Peyer's patch (tissue), 4 donors: Measurements from ENCODE around the gene GSC2.

Experiments
- CTCF ChIP-seq, 6 experiments: fragments of 450-650 bp in 4 of 6; fragments of 200-600 bp in 2 of 6; sonication (generic) in 1 of 6; IDR thresholded peaks; one replicate each; pipeline ENCODE4 v1.5.1; 2017 to 2019; ENCODE audit warnings: antibody characterized with exemption in 6 of 6, mild to moderate bottlenecking in 3 of 6, moderate library complexity in 1 of 6
- POLR2A ChIP-seq, 2 donors: fragments of 450-650 bp; IDR thresholded peaks; one replicate each; pipeline ENCODE4 v1.5.1; 2017; ENCODE audit warnings: antibody characterized with exemption in 2 of 2, mild to moderate bottlenecking in 2 of 2, moderate library complexity in 2 of 2

- TF ChIP-seq CTCF (IDR thresholded peaks at IDR 0.05) (no peak), POLR2A (IDR thresholded peaks at IDR 0.05) (no peak)
Observed at GRCh38 chr22:19196841-19197612, 46.9 kb upstream of the GSC2 start.
